CD4-positive, alpha-beta memory T cell (primary cell): ENCODE data around the gene WNT5A. TPM values are rescaled to one million over a fixed set of nuclear protein-coding genes. Genes with fewer than 3 reads are reported as not detected.

Experiments used
- CTCF ChIA-PET: fragments of 350-600 bp; sonication (Branson Sonifier 250); formaldehyde crosslinking; loops from one replicate; lab custom pipeline; 2021; ENCODE audit warnings: inconsistent platforms; ENCODE audit not compliant: partially characterized antibody; lab: Charles Lee
- POLR2A ChIA-PET: fragments of 350-600 bp; sonication (Branson Sonifier 250); formaldehyde crosslinking; loops from one replicate; lab custom pipeline; 2021; ENCODE audit not compliant: partially characterized antibody; lab: Charles Lee
- DNase-seq, 5 donors: peaks; one replicate each; pipeline versions ENCODE4 v3.0.0 to v3.0.0-alpha.2; 2020 to 2022; ENCODE audit warnings: mixed read lengths in 1 of 5
- H3K27ac ChIP-seq: one replicate; pipeline ENCODE4 v1.7.0; 2013; ENCODE audit warnings: low read depth, low read length
- H3K27me3 ChIP-seq: 2 replicates; pipeline ENCODE4 v1.7.0; 2013; ENCODE audit warnings: mild to moderate bottlenecking, low read length, moderate library complexity; ENCODE audit not compliant: insufficient read depth
- H3K36me3 ChIP-seq: 2 replicates; pipeline ENCODE4 v1.7.0; 2013; ENCODE audit warnings: mild to moderate bottlenecking, low read length, moderate library complexity; ENCODE audit not compliant: insufficient read depth
- H3K4me1 ChIP-seq: 2 replicates; pipeline ENCODE4 v1.7.0; 2013; ENCODE audit warnings: mild to moderate bottlenecking, low read length, moderate library complexity; ENCODE audit not compliant: insufficient read depth
- H3K4me3 ChIP-seq, 2 donors: one replicate each; pipeline ENCODE4 v1.7.0; 2013; ENCODE audit warnings: low read length in 2 of 2, mild to moderate bottlenecking in 1 of 2
- H3K9me3 ChIP-seq, 2 donors: one replicate each; pipeline ENCODE4 v1.7.0; 2013; ENCODE audit warnings: low read length in 2 of 2, control low read depth in 1 of 2; ENCODE audit not compliant: control insufficient read depth in 1 of 2
- H3K27ac Mint-ChIP-seq, 7 donors: one replicate each; pipeline ENCODE4 v1.8.0; 2020 to 2021; ENCODE audit warnings: mixed read lengths in 7 of 7, mild to moderate bottlenecking in 6 of 7, inconsistent platforms in 3 of 7, moderate library complexity in 3 of 7
- H3K27me3 Mint-ChIP-seq, 2 donors: one replicate each; pipeline ENCODE4 v1.8.0; 2020 to 2021; ENCODE audit warnings: mixed read lengths in 2 of 2
- H3K36me3 Mint-ChIP-seq, 2 donors: one replicate each; pipeline ENCODE4 v1.8.0; 2020 to 2021; ENCODE audit warnings: mixed read lengths in 2 of 2, inconsistent platforms in 1 of 2, mild to moderate bottlenecking in 1 of 2
- H3K4me1 Mint-ChIP-seq, 4 donors: one replicate each; pipeline ENCODE4 v1.8.0; 2020 to 2021; ENCODE audit warnings: mixed read lengths in 4 of 4, mild to moderate bottlenecking in 1 of 4
- H3K4me3 Mint-ChIP-seq, 8 donors: one replicate each; pipeline ENCODE4 v1.8.0; 2020 to 2021; ENCODE audit warnings: mixed read lengths in 8 of 8, mild to moderate bottlenecking in 7 of 8, moderate library complexity in 6 of 8, inconsistent platforms in 3 of 8
- H3K9me3 Mint-ChIP-seq, 8 donors: one replicate each; pipeline ENCODE4 v1.8.0; 2020 to 2021; ENCODE audit warnings: mixed read lengths in 8 of 8, mild to moderate bottlenecking in 5 of 8, inconsistent platforms in 3 of 8, moderate library complexity in 1 of 8
- intact Hi-C: fragments of 100-400 bp; cut with micrococcal nuclease; formaldehyde crosslinking; loops from one replicate; pipeline ENCODE4 v1.15.1; 2023
- polyA plus RNA-seq, 2 donors: library from polyadenylated mRNA; unstranded; fragments of 300-500 nt; fragmentation: Illumina TruSeq; gene quantifications; one replicate each; pipeline ENCODE4 v1.2.3, GENCODE V29; 2021
- total RNA-seq, 2 experiments: library from RNA; stranded (reverse); gene quantifications; one replicate each; pipeline ENCODE4 v1.2.3, GENCODE V29; 2021

WNT5A gene
- total RNA-seq = under 1 TPM in 1 of 2 experiments, not detected in 1; 0.06 TPM
- not detected for polyA plus RNA-seq

DNA sequence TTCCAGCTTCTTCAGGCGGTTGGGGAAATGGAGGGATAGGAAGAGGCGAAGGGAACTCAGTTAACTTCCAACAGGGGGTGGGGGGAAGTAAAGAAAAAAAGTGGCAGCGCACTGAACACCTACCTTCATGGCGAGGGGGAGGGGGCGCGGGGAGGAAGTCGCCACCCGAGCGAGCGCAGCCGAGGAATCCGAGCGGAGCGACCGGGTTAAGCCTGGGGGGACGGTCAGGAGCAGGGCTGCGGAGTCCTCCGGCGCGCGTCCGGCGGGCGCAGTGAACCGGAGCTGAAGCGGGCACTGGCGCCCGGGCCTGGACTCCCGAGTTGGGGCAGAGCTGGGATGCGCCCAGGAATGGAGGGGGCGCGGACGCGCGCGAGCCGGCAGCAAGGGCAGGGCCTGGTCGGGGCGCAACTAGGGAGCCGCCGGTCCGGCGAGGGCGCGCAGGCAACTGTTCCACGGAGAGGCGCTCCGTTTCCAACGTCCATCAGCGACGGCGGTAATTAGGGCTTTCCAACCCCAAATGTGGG, at the start of gene WNT5A:
TSS of gene WNT5A (minus strand) at position 450 of the 524 bp plus-strand sequence. CDS start at position 129, 321 bp downstream.
- no peaks in the 10 kb centered on the region for H3K36me3 ChIP-seq
- H3K27me3 ChIP-seq = peaks cover 20% of the 10 kb centered on the region
- H3K36me3 Mint-ChIP-seq = peaks cover 0 to 5% of the 10 kb centered on the region in 2 donors
- DNase-seq = no peak
- H3K4me3 ChIP-seq = no peak within 1 kb of the TSS
- H3K27ac Mint-ChIP-seq = no peak within 1 kb of the TSS
- no peaks in the 10 kb centered on the region for H3K9me3 ChIP-seq
- no peak within 1 kb of the TSS for H3K27ac ChIP-seq
- H3K9me3 Mint-ChIP-seq = peaks cover 0 to 16% (median 2%) of the 10 kb centered on the region in 8 donors
- H3K4me1 ChIP-seq = no peaks in the 10 kb centered on the region
- intact Hi-C loops = no loop called here
- ChIA-PET POLR2A (no interaction called here), CTCF (no interaction called here)
- H3K27me3 Mint-ChIP-seq = peaks cover 42 to 51% of the 10 kb centered on the region in 2 donors
- peak within 1 kb of the TSS in 6 of 8 donors; percentile 25 to 69 (median 39) for H3K4me3 Mint-ChIP-seq
- H3K4me1 Mint-ChIP-seq = peaks cover 10 to 39% (median 12%) of the 10 kb centered on the region in 4 donors

DNA sequence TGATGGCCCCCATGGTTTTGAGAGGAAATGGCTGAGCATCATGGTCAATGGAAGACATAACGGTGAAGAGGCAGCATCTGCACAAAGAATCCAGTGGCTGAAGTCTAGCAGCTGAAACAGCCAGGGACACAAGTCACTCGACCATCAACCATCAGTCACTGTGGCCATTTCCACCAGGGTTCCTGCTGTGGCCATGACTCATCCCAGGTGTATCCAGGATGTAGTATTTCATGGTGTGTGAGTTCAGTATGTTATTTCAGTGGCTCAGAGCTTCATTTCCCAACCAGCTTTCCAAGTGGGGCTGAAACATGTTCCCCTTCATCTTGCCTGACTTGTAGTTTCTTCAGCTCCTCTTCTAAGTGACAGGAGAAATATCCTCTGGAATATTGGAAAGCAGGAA, 47.8 kb upstream of the WNT5A start:
- Histone ChIP-seq H3K9me3 (no peaks in the 10 kb centered on the region), H3K27me3 (no peaks in the 10 kb centered on the region), H3K36me3 (no peaks in the 10 kb centered on the region), H3K4me1 (no peaks in the 10 kb centered on the region), H3K4me3 (no peak overlapping the region), H3K27ac (no peak overlapping the region)
- POLR2A ChIA-PET = no interaction called here
- DNase-seq = no peak
- intact Hi-C loops = no loop called here
- H3K27me3 Mint-ChIP-seq = no peaks in the 10 kb centered on the region
- no peaks in the 10 kb centered on the region for H3K36me3 Mint-ChIP-seq
- no peak overlapping the region for H3K4me3 Mint-ChIP-seq
- no peaks in the 10 kb centered on the region for H3K4me1 Mint-ChIP-seq
- H3K27ac Mint-ChIP-seq = no peak overlapping the region
- peaks cover 0 to 2% (median 0%) of the 10 kb centered on the region in 8 donors for H3K9me3 Mint-ChIP-seq
- CTCF ChIA-PET = no interaction called here

DNA sequence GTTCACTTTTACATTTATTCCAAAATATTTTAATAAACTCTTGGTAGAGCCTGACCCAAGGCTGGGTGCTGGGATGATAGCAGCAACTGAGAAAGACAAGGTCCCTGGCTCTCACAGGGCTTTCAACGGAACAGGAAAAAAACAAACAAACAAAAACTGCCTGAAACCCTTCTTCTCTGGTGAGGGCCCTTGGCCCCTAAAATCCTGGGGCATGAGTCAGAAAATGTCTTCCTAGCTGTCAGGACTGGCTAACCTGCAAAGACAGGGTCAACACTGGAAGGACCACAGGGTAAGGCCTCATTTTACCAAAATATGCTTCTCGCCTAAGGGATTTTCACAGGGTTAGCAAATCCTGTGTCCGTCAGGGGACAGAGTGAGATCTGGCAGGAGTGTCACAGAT, 45.7 kb upstream of the WNT5A start:
- no peak overlapping the region for H3K27ac Mint-ChIP-seq
- H3K9me3 Mint-ChIP-seq = peaks cover 0 to 2% (median 0%) of the 10 kb centered on the region in 8 donors
- CTCF ChIA-PET = no interaction called here
- DNase-seq = no peak
- intact Hi-C loops = no loop called here
- H3K9me3 ChIP-seq = no peaks in the 10 kb centered on the region
- H3K4me1 ChIP-seq = no peaks in the 10 kb centered on the region
- no peak overlapping the region for H3K4me3 Mint-ChIP-seq
- no peak overlapping the region for H3K4me3 ChIP-seq
- H3K4me1 Mint-ChIP-seq = no peaks in the 10 kb centered on the region
- no peak overlapping the region for H3K27ac ChIP-seq
- no peaks in the 10 kb centered on the region for H3K27me3 Mint-ChIP-seq
- POLR2A ChIA-PET = no interaction called here
- H3K36me3 ChIP-seq = no peaks in the 10 kb centered on the region
- H3K27me3 ChIP-seq = no peaks in the 10 kb centered on the region
- no peaks in the 10 kb centered on the region for H3K36me3 Mint-ChIP-seq

DNA sequence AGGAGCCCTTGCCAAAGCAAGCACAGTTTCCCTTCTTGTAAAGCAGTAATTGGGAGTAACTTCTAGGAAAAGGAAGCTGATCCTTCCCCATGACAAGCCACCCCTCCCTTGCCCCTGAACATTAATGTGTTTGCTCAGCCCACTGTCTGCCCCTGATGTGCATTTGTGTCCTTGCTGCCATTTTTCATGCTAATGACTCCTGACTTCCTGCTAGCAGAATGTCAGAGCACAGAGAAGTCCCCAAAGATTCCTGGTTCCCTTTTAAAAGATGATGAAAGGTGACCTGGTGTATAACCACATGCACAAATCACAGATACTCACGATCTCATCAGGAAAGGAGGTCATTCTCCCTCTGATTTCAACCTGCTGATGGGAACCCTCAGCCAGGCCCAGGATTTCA, 44.2 kb upstream of the WNT5A start:
- no peak overlapping the region for H3K27ac Mint-ChIP-seq
- no peaks in the 10 kb centered on the region for H3K4me1 ChIP-seq
- H3K27me3 ChIP-seq = no peaks in the 10 kb centered on the region
- H3K9me3 ChIP-seq = no peaks in the 10 kb centered on the region
- H3K36me3 ChIP-seq = no peaks in the 10 kb centered on the region
- ChIA-PET CTCF (no interaction called here), POLR2A (no interaction called here)
- DNase-seq = no peak
- H3K27me3 Mint-ChIP-seq = peaks cover 0 to 2% of the 10 kb centered on the region in 2 donors
- H3K36me3 Mint-ChIP-seq = no peaks in the 10 kb centered on the region
- no peaks in the 10 kb centered on the region for H3K4me1 Mint-ChIP-seq
- no peak overlapping the region for H3K27ac ChIP-seq
- intact Hi-C loops = no loop called here
- H3K9me3 Mint-ChIP-seq = peaks cover 0 to 2% (median 0%) of the 10 kb centered on the region in 8 donors
- no peak overlapping the region for H3K4me3 ChIP-seq
- H3K4me3 Mint-ChIP-seq = no peak overlapping the region

DNA sequence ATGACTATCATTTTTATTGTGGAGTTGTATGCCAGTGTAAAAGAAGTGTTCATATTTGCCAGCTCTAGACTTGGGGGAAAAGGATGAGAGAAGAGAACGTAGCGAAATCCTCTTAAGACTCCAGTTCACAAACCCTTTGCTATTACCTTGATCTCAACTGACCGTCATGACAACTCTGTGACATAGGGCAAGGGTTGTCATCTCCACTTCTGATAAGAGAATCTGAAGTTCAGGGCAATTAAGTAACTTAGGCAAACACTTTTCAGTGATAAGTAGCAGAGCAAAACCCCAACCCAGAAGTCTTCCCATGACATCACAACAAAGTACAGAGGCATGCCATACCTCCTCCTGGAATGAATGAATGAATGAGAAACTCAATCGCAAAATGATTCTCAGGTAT, 40.3 kb upstream of the WNT5A start:
- Histone ChIP-seq H3K27ac (no peak overlapping the region), H3K9me3 (no peaks in the 10 kb centered on the region), H3K4me3 (no peak overlapping the region), H3K27me3 (no peaks in the 10 kb centered on the region), H3K4me1 (no peaks in the 10 kb centered on the region), H3K36me3 (no peaks in the 10 kb centered on the region)
- H3K27ac Mint-ChIP-seq = no peak overlapping the region
- H3K36me3 Mint-ChIP-seq = no peaks in the 10 kb centered on the region
- H3K9me3 Mint-ChIP-seq = peaks cover 0 to 4% (median 0%) of the 10 kb centered on the region in 8 donors
- POLR2A ChIA-PET = no interaction called here
- peaks cover 2 to 5% of the 10 kb centered on the region in 2 donors for H3K27me3 Mint-ChIP-seq
- no peaks in the 10 kb centered on the region for H3K4me1 Mint-ChIP-seq
- intact Hi-C loops = no loop called here
- no peak for DNase-seq
- H3K4me3 Mint-ChIP-seq = no peak overlapping the region
- CTCF ChIA-PET = no interaction called here

DNA sequence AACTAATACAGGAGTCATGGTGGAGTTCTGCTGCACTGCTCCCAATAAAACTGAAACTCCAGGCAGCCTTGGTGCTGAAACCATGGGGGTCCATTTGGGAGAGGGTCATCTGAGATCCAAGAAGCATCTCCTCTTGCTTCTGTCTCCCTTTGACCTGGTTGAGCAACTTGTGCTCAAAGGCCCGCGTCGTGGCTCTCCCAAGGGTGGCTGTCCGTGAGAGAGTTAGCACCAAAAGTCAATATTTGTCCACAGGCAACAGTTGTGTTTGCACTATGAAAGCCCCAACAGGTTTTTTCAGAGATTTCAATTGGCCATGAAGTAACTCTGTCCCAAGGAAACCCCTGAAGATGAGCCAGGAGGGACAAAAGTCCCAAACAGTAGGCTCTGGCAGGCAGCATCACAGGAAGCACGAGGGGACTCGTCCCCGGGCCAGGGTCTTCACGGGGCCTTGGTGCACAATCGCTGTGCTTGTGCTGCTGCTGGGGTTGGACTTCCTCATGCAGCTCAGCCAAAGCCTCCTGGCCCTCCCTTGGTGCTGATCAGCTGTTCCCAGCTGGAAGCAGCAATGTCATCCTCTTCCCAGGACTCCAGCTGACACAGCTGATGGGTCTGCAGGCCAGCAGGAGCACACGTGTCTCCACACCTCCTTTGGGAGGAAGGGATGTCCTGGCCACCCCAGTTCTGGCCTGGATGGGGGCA, 39.4 kb upstream of the WNT5A start:
- Histone ChIP-seq H3K36me3 (no peaks in the 10 kb centered on the region), H3K4me1 (no peaks in the 10 kb centered on the region), H3K27ac (no peak overlapping the region), H3K4me3 (no peak overlapping the region), H3K9me3 (no peaks in the 10 kb centered on the region), H3K27me3 (no peaks in the 10 kb centered on the region)
- DNase-seq = no peak
- Mint-ChIP-seq H3K4me3 (no peak overlapping the region), H3K9me3 (peaks cover 0 to 4% (median 0%) of the 10 kb centered on the region in 8 donors), H3K27me3 (peaks cover 2 to 5% of the 10 kb centered on the region in 2 donors), H3K27ac (no peak overlapping the region), H3K36me3 (no peaks in the 10 kb centered on the region), H3K4me1 (no peaks in the 10 kb centered on the region)
- ChIA-PET CTCF (no interaction called here), POLR2A (no interaction called here)
- intact Hi-C loops = no loop called here

DNA sequence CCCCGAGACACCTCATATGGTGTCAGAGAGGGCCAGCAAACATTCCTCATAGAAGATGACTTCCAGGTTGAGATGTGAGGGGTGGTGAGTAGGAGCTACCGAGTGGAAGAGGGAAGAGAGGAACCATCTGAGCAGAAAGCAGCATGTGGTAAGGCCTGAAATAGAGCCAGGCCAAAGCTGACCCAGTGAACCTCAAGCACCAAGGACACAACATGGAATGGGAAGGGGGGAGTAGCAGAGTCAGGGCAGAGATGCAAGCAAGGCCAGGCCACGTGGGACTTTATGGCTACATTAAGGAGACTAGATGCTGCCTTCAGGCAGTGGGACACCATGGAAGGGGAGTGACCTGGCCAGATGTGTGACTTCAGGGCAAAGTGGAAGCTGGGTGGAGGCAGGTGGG, 38.3 kb upstream of the WNT5A start:
- Mint-ChIP-seq H3K36me3 (no peaks in the 10 kb centered on the region), H3K9me3 (peaks cover 0 to 4% (median 0%) of the 10 kb centered on the region in 8 donors), H3K4me1 (no peaks in the 10 kb centered on the region), H3K27me3 (peaks cover 2 to 5% of the 10 kb centered on the region in 2 donors), H3K4me3 (no peak overlapping the region), H3K27ac (no peak overlapping the region)
- CTCF ChIA-PET = no interaction called here
- intact Hi-C loops = no loop called here
- Histone ChIP-seq H3K4me1 (no peaks in the 10 kb centered on the region), H3K9me3 (no peaks in the 10 kb centered on the region), H3K4me3 (no peak overlapping the region), H3K27me3 (no peaks in the 10 kb centered on the region), H3K27ac (no peak overlapping the region), H3K36me3 (no peaks in the 10 kb centered on the region)
- POLR2A ChIA-PET = no interaction called here
- no peak for DNase-seq
